ENCODE measurements around the gene HPCA. TPM values are rescaled to one million over a fixed set of nuclear protein-coding genes. Genes with fewer than 3 reads are reported as not detected.

The HPCA gene
- total and polyA plus RNA-seq, 2 donors (not counting 1 experiment from before 2014, with no cell fraction given) = 0.33 TPM; not detected in 1

DNA sequence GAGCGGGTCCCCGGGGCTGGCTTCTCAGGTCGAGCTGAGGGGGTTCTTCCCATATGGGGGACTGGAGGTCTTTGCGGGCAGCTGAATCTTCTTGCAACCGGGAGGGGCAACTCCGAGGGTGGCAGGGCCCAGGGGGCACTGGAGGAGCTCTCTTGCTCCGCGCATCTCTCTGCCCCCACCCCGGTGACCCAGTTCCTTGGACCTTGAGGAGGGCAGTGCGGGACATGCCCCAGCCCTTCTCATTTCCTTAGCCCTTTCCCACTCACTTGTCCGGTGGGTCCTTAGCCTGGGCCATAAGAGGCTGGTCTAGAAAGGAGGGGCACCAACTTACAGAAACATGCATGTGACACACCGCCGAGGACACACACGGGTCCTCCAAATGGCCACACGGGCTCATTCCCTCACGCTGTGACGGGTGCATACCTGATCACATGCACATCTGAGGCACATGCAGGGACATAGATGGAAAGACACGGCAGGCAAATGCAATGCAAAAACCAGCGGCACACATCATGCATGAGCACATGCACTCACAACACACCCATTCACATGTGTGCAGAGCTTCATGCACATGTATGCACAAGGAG, 630 bp downstream of the HPCA start:
- Histone ChIP-seq H3K27ac (ENCODE audit: insufficient read depth, low read length) (no peak overlapping the region), H3K79me2 (ENCODE audit: control insufficient read depth, insufficient read depth, low read length) (no peaks in the 10 kb centered on the region), H3K27me3 (ENCODE audit: control insufficient read depth, insufficient read depth, low read length) (peaks cover 37% of the 10 kb centered on the region), H3K4me3 (replicated peaks in 1 of 4; ENCODE audit: control extremely low read depth in 1 of 4, insufficient read depth in 1 of 4, low read depth in 3 of 4, low read length in 4 of 4) (no peak overlapping the region), H3K4me1 (ENCODE audit: control insufficient read depth, extremely low read depth, insufficient read depth, low read length) (no peaks in the 10 kb centered on the region), H3K4me2 (ENCODE audit: extremely low read depth, insufficient read depth, low read length) (no peak overlapping the region), H3K9ac (ENCODE audit: insufficient read depth, low read length) (no peak overlapping the region), H4K20me1 (ENCODE audit: control insufficient read depth, extremely low read depth, insufficient read depth, low read length) (no peaks in the 10 kb centered on the region), H3K9me3 (ENCODE audit: control insufficient read depth, insufficient read depth, low read depth, low read length) (no peaks in the 10 kb centered on the region), H3K36me3 (ENCODE audit: control insufficient read depth, insufficient read depth, low read length) (no peaks in the 10 kb centered on the region), H2AFZ (ENCODE audit: low read length) (no peak overlapping the region)
- TF ChIP-seq EZH2 (IDR thresholded peaks at IDR 0.05; ENCODE audit: low read length, missing control alignments) = no peak
- TF ChIP-seq, protein P1, sequence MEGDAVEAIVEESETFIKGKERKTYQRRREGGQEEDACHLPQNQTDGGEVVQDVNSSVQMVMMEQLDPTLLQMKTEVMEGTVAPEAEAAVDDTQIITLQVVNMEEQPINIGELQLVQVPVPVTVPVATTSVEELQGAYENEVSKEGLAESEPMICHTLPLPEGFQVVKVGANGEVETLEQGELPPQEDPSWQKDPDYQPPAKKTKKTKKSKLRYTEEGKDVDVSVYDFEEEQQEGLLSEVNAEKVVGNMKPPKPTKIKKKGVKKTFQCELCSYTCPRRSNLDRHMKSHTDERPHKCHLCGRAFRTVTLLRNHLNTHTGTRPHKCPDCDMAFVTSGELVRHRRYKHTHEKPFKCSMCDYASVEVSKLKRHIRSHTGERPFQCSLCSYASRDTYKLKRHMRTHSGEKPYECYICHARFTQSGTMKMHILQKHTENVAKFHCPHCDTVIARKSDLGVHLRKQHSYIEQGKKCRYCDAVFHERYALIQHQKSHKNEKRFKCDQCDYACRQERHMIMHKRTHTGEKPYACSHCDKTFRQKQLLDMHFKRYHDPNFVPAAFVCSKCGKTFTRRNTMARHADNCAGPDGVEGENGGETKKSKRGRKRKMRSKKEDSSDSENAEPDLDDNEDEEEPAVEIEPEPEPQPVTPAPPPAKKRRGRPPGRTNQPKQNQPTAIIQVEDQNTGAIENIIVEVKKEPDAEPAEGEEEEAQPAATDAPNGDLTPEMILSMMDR (conservative IDR thresholded peaks at IDR 0.05 in 1 of 2, IDR thresholded peaks at IDR 0.05 in 1 of 2; ENCODE audit: low read depth in 1 of 2, low read length in 2 of 2) = no peak
- DNase-seq (ENCODE audit: low read depth in 2 of 2) = no peak

DNA sequence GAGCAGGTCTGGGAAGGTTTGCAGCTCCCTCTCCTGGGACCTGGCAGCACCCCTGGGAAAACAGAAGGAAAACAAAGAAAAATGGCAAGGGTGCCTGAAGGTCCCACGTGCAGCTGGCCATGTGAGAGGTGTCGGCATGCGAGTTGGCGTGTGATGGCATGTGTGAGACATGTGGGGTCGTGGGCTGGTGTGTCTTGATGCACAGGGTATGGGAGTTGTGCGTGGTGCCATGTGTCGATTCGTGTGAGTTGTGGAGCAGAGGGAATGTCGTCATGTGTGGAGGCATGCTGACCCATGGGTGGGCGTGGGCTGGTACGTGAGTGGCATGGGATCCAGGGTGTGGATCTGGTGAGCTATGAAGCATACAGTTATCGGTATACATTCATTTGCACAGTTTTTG, 1.3 kb downstream of the HPCA start:
- Histone ChIP-seq H3K4me1 (ENCODE audit: control insufficient read depth, extremely low read depth, insufficient read depth, low read length) (no peaks in the 10 kb centered on the region), H3K4me3 (replicated peaks in 1 of 4; ENCODE audit: control extremely low read depth in 1 of 4, insufficient read depth in 1 of 4, low read depth in 3 of 4, low read length in 4 of 4) (no peak overlapping the region), H3K36me3 (ENCODE audit: control insufficient read depth, insufficient read depth, low read length) (no peaks in the 10 kb centered on the region), H3K79me2 (ENCODE audit: control insufficient read depth, insufficient read depth, low read length) (no peaks in the 10 kb centered on the region), H3K27ac (ENCODE audit: insufficient read depth, low read length) (no peak overlapping the region), H3K4me2 (ENCODE audit: extremely low read depth, insufficient read depth, low read length) (no peak overlapping the region), H3K9me3 (ENCODE audit: control insufficient read depth, insufficient read depth, low read depth, low read length) (no peaks in the 10 kb centered on the region), H3K9ac (ENCODE audit: insufficient read depth, low read length) (no peak overlapping the region), H4K20me1 (ENCODE audit: control insufficient read depth, extremely low read depth, insufficient read depth, low read length) (no peaks in the 10 kb centered on the region), H2AFZ (ENCODE audit: low read length) (no peak overlapping the region), H3K27me3 (ENCODE audit: control insufficient read depth, insufficient read depth, low read length) (peaks cover 42% of the 10 kb centered on the region)
- no peak for DNase-seq (ENCODE audit: low read depth in 2 of 2)
- no peak for TF ChIP-seq EZH2 (IDR thresholded peaks at IDR 0.05; ENCODE audit: low read length, missing control alignments)
- TF ChIP-seq, protein P1 (conservative IDR thresholded peaks at IDR 0.05 in 1 of 2, IDR thresholded peaks at IDR 0.05 in 1 of 2; ENCODE audit: low read depth in 1 of 2, low read length in 2 of 2) = no peak

DNA sequence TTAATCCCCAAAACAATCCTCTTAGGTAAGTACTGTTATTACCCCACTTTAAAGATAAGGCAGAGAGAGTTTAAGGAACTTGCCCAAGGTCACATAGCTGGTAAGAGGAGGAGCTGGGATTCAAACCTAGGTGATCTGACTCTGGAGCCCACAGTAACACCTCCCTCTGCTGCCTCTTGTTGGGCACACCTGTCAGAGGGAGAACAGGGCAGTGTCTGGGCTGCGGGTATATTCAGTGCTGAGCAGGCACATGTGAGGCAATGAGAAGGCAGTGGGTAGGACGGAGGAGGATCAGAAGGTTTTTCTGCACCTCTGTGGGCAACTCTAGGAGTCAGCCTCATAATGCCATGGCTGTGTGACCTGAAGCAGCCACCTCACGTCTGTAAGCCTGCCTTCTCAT, 1.8 kb downstream of the HPCA start:
- H4K20me1 ChIP-seq (ENCODE audit: control insufficient read depth, extremely low read depth, insufficient read depth, low read length) = no peaks in the 10 kb centered on the region
- no peaks in the 10 kb centered on the region for H3K4me1 ChIP-seq (ENCODE audit: control insufficient read depth, extremely low read depth, insufficient read depth, low read length)
- no peak for DNase-seq (ENCODE audit: low read depth in 2 of 2)
- no peak overlapping the region for H3K4me2 ChIP-seq (ENCODE audit: extremely low read depth, insufficient read depth, low read length)
- no peaks in the 10 kb centered on the region for H3K36me3 ChIP-seq (ENCODE audit: control insufficient read depth, insufficient read depth, low read length)
- H3K27me3 ChIP-seq (ENCODE audit: control insufficient read depth, insufficient read depth, low read length) = peaks cover 42% of the 10 kb centered on the region
- no peak overlapping the region for H3K9ac ChIP-seq (ENCODE audit: insufficient read depth, low read length)
- TF ChIP-seq, protein P1 (conservative IDR thresholded peaks at IDR 0.05 in 1 of 2, IDR thresholded peaks at IDR 0.05 in 1 of 2; ENCODE audit: low read depth in 1 of 2, low read length in 2 of 2) = no peak
- TF ChIP-seq EZH2 (IDR thresholded peaks at IDR 0.05; ENCODE audit: low read length, missing control alignments) = no peak
- no peaks in the 10 kb centered on the region for H3K9me3 ChIP-seq (ENCODE audit: control insufficient read depth, insufficient read depth, low read depth, low read length)
- H3K4me3 ChIP-seq (replicated peaks in 1 of 4; ENCODE audit: control extremely low read depth in 1 of 4, insufficient read depth in 1 of 4, low read depth in 3 of 4, low read length in 4 of 4) = no peak overlapping the region
- no peak overlapping the region for H2AFZ ChIP-seq (ENCODE audit: low read length)
- H3K79me2 ChIP-seq (ENCODE audit: control insufficient read depth, insufficient read depth, low read length) = no peaks in the 10 kb centered on the region
- no peak overlapping the region for H3K27ac ChIP-seq (ENCODE audit: insufficient read depth, low read length)
